HEK293T (cell line): ENCODE measurements around the gene SUGCT.

ENCODE experiments used
- FOXA1 ChIP-seq: fragments of 450-650 bp; IDR thresholded peaks from 2 replicates; pipeline ENCODE4 v1.6.1; 2016; ENCODE audit warnings: mild to moderate bottlenecking
- FOXM1 ChIP-seq: fragments of 450-650 bp; IDR thresholded peaks from 2 replicates; pipeline ENCODE4 v1.6.1; 2017; ENCODE audit warnings: mild to moderate bottlenecking, borderline replicate concordance
- HDGF ChIP-seq: fragments of 450-650 bp; IDR thresholded peaks from 2 replicates; pipeline ENCODE4 v1.6.1; 2017; ENCODE audit warnings: antibody characterized with exemption, borderline replicate concordance

GRCh38 chr7:40641701-40642100, 506.9 kb downstream of the SUGCT start:
- no peak for TF ChIP-seq FOXA1
- TF ChIP-seq HDGF, result no peak
- TF ChIP-seq FOXM1, result no peak
